ENCODE data around the gene PSMA6.
"Not testable (repeated sequence)": the region's sequence is repeated elsewhere in the genome, so short reads cannot be mapped to it uniquely, and the experiment has no call there.

Gene PSMA6

GRCh38 chr14:35351497-35351896 is 59.3 kb downstream of the PSMA6 start:
- Mint-ChIP-seq H3K4me3 (no peak overlapping the region), H3K36me3 (ENCODE audit: low read depth) (no peaks in the 10 kb centered on the region), H3K4me1 (ENCODE audit: low read depth) (peaks cover 19% of the 10 kb centered on the region), H3K27ac (no peak overlapping the region), H3K9me3 (no peaks in the 10 kb centered on the region), H3K27me3 (ENCODE audit: low read depth) (no peaks in the 10 kb centered on the region)
- DNase-seq (ENCODE audit: low spot score), result no peak

- no peaks in the 10 kb centered on the region for H3K9me3 Mint-ChIP-seq
- no peak overlapping the region for H3K27ac Mint-ChIP-seq
- no peak overlapping the region for H3K4me3 Mint-ChIP-seq
These were observed 59.7 kb downstream of the PSMA6 start for GRCh38 chr14:35351897-35352273.

GRCh38 chr14:35352274-35353233 is 60.4 kb downstream of the PSMA6 start:
- Mint-ChIP-seq H3K27me3 (ENCODE audit: low read depth) (no peaks in the 10 kb centered on the region), H3K27ac (no peak overlapping the region), H3K9me3 (no peaks in the 10 kb centered on the region), H3K4me3 (no peak overlapping the region), H3K4me1 (ENCODE audit: low read depth) (peaks cover 23% of the 10 kb centered on the region), H3K36me3 (ENCODE audit: low read depth) (no peaks in the 10 kb centered on the region)
- DNase-seq (ENCODE audit: low spot score), result no peak

More at GRCh38 chr14:35351897-35352273, 59.7 kb downstream of the PSMA6 start:
- Mint-ChIP-seq H3K27me3 (ENCODE audit: low read depth) (no peaks in the 10 kb centered on the region), H3K4me1 (ENCODE audit: low read depth) (peaks cover 23% of the 10 kb centered on the region), H3K36me3 (ENCODE audit: low read depth) (no peaks in the 10 kb centered on the region)
- no peak for DNase-seq (ENCODE audit: low spot score)

- Mint-ChIP-seq H3K36me3 (ENCODE audit: low read depth) (no peaks in the 10 kb centered on the region), H3K4me1 (ENCODE audit: low read depth) (peaks cover 23% of the 10 kb centered on the region), H3K27me3 (ENCODE audit: low read depth) (no peaks in the 10 kb centered on the region), H3K9me3 (no peaks in the 10 kb centered on the region), H3K27ac (no peak overlapping the region), H3K4me3 (no peak overlapping the region)
- no peak for DNase-seq (ENCODE audit: low spot score)
These were observed 61.4 kb downstream of the PSMA6 start for GRCh38 chr14:35353409-35354172.

GRCh38 chr14:35355235-35355634 is 63.1 kb downstream of the PSMA6 start:
- H3K27ac Mint-ChIP-seq; H3K36me3 Mint-ChIP-seq (ENCODE audit: low read depth); DNase-seq (ENCODE audit: low spot score); H3K9me3 Mint-ChIP-seq; H3K27me3 Mint-ChIP-seq (ENCODE audit: low read depth); H3K4me3 Mint-ChIP-seq: not testable (repeated sequence)
- peaks cover 21% of the 10 kb centered on the region for H3K4me1 Mint-ChIP-seq (ENCODE audit: low read depth)

GRCh38 chr14:35355981-35356841 is 64.0 kb downstream of the PSMA6 start:
- Mint-ChIP-seq H3K4me3 (no peak overlapping the region), H3K27ac (peak overlapping the region; percentile 35), H3K9me3 (no peaks in the 10 kb centered on the region), H3K36me3 (ENCODE audit: low read depth) (no peaks in the 10 kb centered on the region), H3K27me3 (ENCODE audit: low read depth) (no peaks in the 10 kb centered on the region), H3K4me1 (ENCODE audit: low read depth) (peaks cover 21% of the 10 kb centered on the region)
- peak; percentile 58 for DNase-seq (ENCODE audit: low spot score)

GRCh38 chr14:35359655-35360054 is 67.5 kb downstream of the PSMA6 start:
- peaks cover 12% of the 10 kb centered on the region for H3K4me1 Mint-ChIP-seq (ENCODE audit: low read depth)
- not testable (repeated sequence) for H3K27ac Mint-ChIP-seq; H3K9me3 Mint-ChIP-seq; DNase-seq (ENCODE audit: low spot score); H3K27me3 Mint-ChIP-seq (ENCODE audit: low read depth); H3K36me3 Mint-ChIP-seq (ENCODE audit: low read depth); H3K4me3 Mint-ChIP-seq

- Mint-ChIP-seq H3K4me1 (ENCODE audit: low read depth) (peaks cover 13% of the 10 kb centered on the region), H3K27ac (no peak overlapping the region), H3K36me3 (ENCODE audit: low read depth) (no peaks in the 10 kb centered on the region), H3K27me3 (ENCODE audit: low read depth) (no peaks in the 10 kb centered on the region), H3K4me3 (no peak overlapping the region), H3K9me3 (no peaks in the 10 kb centered on the region)
- DNase-seq (ENCODE audit: low spot score), result no peak
These were observed 68.9 kb downstream of the PSMA6 start for GRCh38 chr14:35361141-35361480.

- H3K4me1 Mint-ChIP-seq (ENCODE audit: low read depth), result peaks cover 14% of the 10 kb centered on the region
- no peak for DNase-seq (ENCODE audit: low spot score)
- no peaks in the 10 kb centered on the region for H3K36me3 Mint-ChIP-seq (ENCODE audit: low read depth)
- H3K27me3 Mint-ChIP-seq (ENCODE audit: low read depth), result no peaks in the 10 kb centered on the region
- H3K4me3 Mint-ChIP-seq, result no peak overlapping the region
- no peak overlapping the region for H3K27ac Mint-ChIP-seq
- H3K9me3 Mint-ChIP-seq, result no peaks in the 10 kb centered on the region
These were observed 70.3 kb downstream of the PSMA6 start for GRCh38 chr14:35362450-35362849.

- Mint-ChIP-seq H3K36me3 (ENCODE audit: low read depth) (no peaks in the 10 kb centered on the region), H3K4me1 (ENCODE audit: low read depth) (peaks cover 19% of the 10 kb centered on the region), H3K27ac (no peak overlapping the region), H3K27me3 (ENCODE audit: low read depth) (no peaks in the 10 kb centered on the region), H3K9me3 (no peaks in the 10 kb centered on the region), H3K4me3 (no peak overlapping the region)
- DNase-seq (ENCODE audit: low spot score), result no peak
These were observed 70.8 kb downstream of the PSMA6 start for GRCh38 chr14:35362911-35363374.

GRCh38 chr14:35365130-35366055 is 73.2 kb downstream of the PSMA6 start:
- Mint-ChIP-seq H3K9me3 (no peaks in the 10 kb centered on the region), H3K27ac (peak overlapping the region; percentile 54), H3K4me1 (ENCODE audit: low read depth) (peaks cover 22% of the 10 kb centered on the region), H3K27me3 (ENCODE audit: low read depth) (no peaks in the 10 kb centered on the region), H3K4me3 (peak overlapping the region; percentile 2), H3K36me3 (ENCODE audit: low read depth) (no peaks in the 10 kb centered on the region)
- peak; percentile 87 for DNase-seq (ENCODE audit: low spot score)

GRCh38 chr14:35366056-35366451 is 73.9 kb downstream of the PSMA6 start:
- no peak overlapping the region for H3K4me3 Mint-ChIP-seq
- H3K27me3 Mint-ChIP-seq (ENCODE audit: low read depth), result no peaks in the 10 kb centered on the region
- peaks cover 22% of the 10 kb centered on the region for H3K4me1 Mint-ChIP-seq (ENCODE audit: low read depth)
- peak; percentile 59 for DNase-seq (ENCODE audit: low spot score)
- H3K9me3 Mint-ChIP-seq, result peaks cover 5% of the 10 kb centered on the region
- H3K36me3 Mint-ChIP-seq (ENCODE audit: low read depth), result peaks cover under 1% of the 10 kb centered on the region
- H3K27ac Mint-ChIP-seq, result no peak overlapping the region

GRCh38 chr14:35366521-35366976 is 74.4 kb downstream of the PSMA6 start:
- Mint-ChIP-seq H3K4me3 (no peak overlapping the region), H3K4me1 (ENCODE audit: low read depth) (peaks cover 22% of the 10 kb centered on the region), H3K9me3 (peaks cover 9% of the 10 kb centered on the region), H3K27me3 (ENCODE audit: low read depth) (no peaks in the 10 kb centered on the region), H3K36me3 (ENCODE audit: low read depth) (peaks cover 4% of the 10 kb centered on the region), H3K27ac (no peak overlapping the region)
- DNase-seq (ENCODE audit: low spot score), result no peak
